Fibroblast of skin of scalp (primary cell): ENCODE data around the gene PLEKHA1. TPM values are rescaled to one million over a fixed set of nuclear protein-coding genes. Genes with fewer than 3 reads are reported as not detected.

Source experiments
- DNase-seq: peaks from one replicate; pipeline ENCODE4 v3.0.0-alpha.2; 2013
- polyA plus RNA-seq, 2 experiments: library from polyadenylated mRNA; unstranded; fragments of 120-200 nt; gene quantifications; one replicate each; pipeline ENCODE4 v1.2.1, GENCODE V29; 2013; ENCODE audit not compliant: insufficient read length in 2 of 2

PLEKHA1 gene
- polyA plus RNA-seq (2013, experiment 1 of 2; ENCODE audit: insufficient read length), result 24.3 TPM
- 25.3 TPM for polyA plus RNA-seq (2013, experiment 2 of 2; ENCODE audit: insufficient read length)

GRCh38 chr10:122374237-122374858, at the start of gene PLEKHA1:
Gene PLEKHA1, plus strand, starts transcription at chr10:122374708. Its CDS starts 18,493 bp downstream, at chr10:122393201.
- peak; percentile 97 for DNase-seq

DNA sequence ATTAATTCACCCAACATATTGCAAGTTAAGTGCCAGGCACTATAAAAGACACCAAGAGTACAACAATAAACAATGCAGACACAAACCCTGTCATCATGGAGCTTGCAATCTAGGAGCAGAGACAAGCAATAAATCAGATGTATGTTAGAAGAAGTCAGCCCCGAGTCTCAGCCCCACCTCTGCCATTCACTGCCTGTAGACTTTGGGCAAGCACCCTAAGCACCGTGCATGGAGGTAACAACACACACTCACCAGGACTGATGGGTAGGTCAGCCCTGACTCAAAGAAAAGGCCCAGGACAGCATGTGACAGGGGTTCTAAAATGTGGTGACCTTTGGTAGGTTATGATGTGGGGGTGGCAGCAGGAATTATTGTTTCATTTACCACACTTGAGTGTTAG, 49.3 kb upstream of the PLEKHA1 start:
- no peak for DNase-seq

GRCh38 chr10:122326385-122326784, 48.1 kb upstream of the PLEKHA1 start:
- DNase-seq, result no peak

DNA sequence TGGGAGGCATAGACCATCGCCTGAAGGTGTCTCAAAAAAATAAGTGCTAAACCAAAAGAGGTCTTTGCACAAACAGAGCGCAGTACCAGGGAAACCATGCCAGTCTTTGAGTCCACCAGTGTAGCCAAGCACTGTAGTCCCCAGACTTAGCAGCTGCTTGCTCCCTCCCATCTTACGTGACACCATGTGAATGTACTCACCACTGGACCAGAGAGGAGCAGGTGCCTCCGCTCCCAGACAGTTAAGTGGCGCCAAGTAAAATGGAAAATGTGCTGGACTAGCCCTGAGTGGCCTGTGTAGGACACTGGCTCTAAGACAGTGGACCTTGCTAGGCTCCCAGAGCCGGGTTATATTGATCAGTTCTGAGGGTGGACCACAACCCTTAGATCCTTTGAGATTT, 47.7 kb upstream of the PLEKHA1 start:
- DNase-seq, result no peak

GRCh38 chr10:122327237-122328206, 47.0 kb upstream of the PLEKHA1 start:
- DNase-seq, result no peak

DNA sequence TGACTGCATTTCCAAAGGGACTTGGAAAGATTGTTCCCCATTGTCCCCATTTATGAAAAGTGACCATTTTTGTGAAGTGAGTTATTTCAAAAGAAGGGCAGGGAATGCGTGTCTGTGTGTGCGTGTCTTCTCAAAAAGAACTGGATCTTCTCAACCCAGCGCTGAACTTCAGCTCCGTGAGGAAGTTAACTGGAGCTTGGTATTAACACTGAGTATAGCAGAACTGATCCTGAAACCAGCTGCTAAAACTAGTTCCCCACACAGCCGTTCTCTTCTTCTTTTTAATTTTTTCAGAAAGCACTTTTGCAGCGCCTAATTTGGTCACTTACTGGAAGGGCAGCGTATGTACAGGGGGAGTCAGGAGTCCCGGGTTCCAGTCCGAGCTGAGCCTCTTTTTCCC, 45.8 kb upstream of the PLEKHA1 start:
- no peak for DNase-seq

DNA sequence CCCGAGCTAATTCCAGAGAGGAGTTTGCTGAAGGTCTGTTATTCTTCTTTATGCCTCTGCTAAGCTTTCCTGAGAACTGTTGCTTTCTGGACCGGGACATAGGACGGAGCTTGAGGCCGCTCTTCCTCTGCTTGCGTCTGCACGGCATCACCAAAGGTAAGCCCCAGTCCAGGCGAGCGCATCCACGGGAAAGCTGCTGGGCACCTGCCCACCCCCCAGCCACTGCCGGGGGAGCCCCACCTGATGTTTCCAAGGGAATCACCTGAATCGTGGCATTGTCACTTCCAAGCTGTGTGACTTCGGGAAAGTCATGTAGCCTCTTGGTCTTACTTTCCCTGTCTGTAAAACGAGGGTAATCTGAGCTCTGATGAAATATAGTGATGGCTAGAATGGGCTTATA, 45.1 kb upstream of the PLEKHA1 start:
- no peak for DNase-seq

DNA sequence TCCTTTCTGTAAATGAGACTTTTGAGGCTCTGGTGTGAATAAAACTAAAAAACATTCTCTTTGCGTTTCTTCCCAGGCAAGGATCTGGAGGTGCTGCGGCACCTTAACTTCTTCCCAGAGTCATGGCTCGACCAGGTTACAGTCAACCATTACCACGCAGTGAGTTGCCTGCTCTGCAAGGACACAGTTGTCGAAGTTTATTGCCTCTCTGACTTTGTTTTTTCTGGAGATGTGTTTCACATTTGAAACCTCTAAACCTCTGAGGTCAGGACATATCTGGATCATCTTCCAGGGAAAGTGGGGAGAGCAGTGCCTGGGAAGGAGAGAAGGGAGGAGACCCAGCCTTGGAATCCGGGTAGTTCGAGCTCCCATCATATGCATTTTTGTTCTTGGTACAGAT, 43.4 kb upstream of the PLEKHA1 start:
- DNase-seq, result no peak

GRCh38 chr10:122331615-122332446, 42.7 kb upstream of the PLEKHA1 start:
- DNase-seq, result no peak

DNA sequence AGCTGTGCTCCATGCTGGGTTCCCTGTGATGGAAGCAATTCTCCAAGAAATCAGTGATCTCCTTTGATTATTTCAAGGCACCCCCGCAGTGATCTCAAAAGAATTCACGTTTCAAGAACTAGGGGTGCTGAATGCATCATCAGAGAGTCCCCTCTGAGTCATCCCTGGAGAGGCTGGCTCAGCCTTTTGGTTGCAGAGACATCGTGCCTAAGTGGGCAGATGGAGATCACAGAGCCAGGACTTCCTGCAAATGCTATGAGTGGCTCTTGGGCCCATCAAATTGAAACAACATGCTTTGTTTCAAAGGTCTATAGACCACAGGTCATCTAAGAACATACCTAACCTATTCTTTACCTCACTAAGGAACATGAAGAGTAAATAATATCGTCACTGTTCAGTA, 41.5 kb upstream of the PLEKHA1 start:
- no peak for DNase-seq

DNA sequence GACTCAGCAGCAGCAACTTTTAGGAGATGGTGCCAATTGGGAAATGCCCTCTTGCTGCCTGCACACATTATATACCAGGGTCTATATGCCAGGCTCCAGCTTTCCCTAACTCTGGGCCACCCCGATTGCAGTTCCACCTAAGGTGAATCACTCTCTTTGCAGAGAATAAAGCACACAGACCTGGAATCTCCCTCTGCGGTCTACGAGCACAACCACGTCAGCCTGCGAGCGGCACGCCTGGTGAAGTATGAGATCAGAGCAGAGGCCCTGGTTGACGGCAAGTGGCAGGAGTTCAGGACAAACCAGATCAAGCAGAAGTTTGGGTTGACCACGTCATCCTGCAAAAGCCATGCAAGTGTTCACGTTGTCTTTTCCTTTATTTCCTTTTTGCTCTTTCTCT, 38.2 kb upstream of the PLEKHA1 start:
- DNase-seq, result no peak

DNA sequence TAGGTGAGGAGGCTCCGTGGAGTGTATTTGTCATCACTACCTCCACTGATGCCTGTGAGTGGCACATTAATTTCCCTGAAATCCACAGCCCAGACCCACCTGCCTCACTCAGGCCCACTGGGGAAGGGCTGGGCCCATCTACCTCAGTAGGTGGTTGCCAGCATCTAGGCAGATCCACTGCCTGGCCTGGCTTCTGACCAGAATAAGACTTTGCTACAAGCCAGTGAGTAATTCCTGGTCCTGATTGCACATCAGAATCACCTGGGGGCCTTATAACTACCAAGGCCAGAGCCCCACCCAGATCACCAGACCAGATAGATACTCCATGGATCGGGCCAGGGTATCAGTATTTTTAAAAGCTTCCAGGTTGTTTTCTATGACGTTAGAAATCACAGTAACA, 37.5 kb upstream of the PLEKHA1 start:
- DNase-seq, result no peak

GRCh38 chr10:122338609-122339441, 35.7 kb upstream of the PLEKHA1 start:
- no peak for DNase-seq

DNA sequence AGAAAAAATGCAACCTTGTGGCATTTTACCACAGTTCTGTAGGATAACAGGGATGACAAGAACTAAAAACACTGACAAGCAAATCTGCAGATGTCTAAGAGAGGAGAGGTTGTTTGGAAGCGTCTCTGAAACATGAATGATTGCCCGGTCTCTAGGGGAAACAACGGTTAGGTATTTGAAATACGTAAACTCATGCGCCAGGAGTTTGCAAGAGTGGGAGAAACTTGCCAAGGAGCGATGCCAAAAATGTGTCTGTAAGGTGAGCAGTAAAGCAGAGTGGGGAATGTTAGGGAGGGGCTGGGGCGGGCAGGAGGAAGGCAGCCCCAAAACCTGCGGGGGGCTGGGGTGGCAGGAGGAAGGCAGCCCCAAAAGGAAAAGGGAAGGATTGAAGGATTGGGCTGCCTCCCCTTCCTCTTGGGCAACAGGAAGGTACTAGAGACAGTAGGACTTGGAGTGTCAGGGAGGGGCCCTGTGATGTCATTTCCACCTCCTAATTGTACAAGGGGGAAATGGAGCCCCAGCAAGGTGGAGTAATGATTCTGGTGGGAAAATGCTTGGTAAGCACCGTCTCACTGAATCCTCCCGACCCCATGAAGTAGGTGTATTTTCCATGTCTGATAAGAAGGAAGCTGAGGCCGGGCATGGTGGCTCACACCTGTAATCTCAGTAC, 33.2 kb upstream of the PLEKHA1 start:
- peak; percentile 5 for DNase-seq

- DNase-seq, result peak; percentile 65
These were observed 32.0 kb upstream of the PLEKHA1 start for GRCh38 chr10:122342293-122343134.

DNA sequence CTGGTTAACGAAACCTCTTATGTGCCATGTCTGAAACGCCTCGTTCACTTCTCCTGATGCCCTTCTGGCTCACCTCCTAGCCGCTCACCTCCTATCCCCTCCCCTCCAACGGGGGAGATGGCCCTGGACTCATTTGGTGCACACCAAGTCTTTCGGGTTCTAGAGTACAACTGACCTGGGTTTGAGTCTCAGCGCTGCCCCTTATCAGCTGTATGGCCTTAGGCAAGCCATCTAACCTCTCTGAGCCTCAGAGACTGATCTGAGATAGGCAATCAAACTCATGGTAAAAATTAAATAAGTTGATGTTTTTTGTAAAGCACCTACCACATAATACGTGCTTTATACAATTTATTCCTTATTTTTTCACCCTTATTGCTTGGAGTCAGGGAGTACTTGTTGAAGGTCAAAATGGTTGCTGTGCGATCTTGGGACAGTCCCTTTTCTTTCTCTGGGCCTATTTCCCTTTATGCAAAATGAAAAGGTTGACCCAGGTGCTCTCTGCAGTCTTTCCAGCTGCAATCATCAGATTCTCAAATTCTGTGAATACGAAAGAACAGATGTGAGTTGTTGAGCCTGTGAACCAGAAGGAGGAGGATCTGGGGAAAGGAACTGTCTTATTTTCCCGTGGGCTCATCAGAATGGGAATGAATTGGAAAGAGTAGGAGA, 31.2 kb upstream of the PLEKHA1 start:
- DNase-seq, result no peak

DNA sequence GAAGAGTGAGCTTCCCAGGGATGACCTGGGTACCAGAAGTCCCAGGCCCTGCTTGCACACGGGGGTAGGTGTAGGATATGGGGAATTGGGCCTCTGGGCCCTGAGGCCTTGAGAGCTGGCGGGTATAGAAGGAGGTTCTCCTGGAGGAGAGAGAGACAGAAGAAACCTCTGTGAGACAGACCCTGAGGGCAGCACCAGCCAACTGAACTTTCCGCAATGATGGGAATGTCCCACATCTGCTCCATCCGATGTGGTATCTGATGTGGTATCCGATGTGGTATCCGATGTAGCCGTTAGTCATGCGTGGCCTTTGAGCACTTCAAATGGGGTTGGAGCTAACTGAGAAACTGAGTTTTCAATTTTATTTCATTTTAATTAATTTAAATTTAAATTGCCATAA, 30.6 kb upstream of the PLEKHA1 start:
- DNase-seq, result no peak

GRCh38 chr10:122344741-122345258, 29.7 kb upstream of the PLEKHA1 start:
- no peak for DNase-seq

- no peak for DNase-seq
These were observed 28.1 kb upstream of the PLEKHA1 start for GRCh38 chr10:122346326-122346950.
